VCaP (cell line): Measurements from ENCODE around the gene INPP5F.

Experiments used
- H3K27ac ChIP-seq: fragments of 450-650 bp; 2 replicates; pipeline ENCODE4 v1.5.1; 2017
- TF ChIP-seq, protein P1 (sequence below): fragments of 450-650 bp; conservative IDR thresholded peaks from 2 replicates; pipeline ENCODE4 v1.5.1; 2017; ENCODE audit warnings: mild to moderate bottlenecking, moderate library complexity

The INPP5F gene

DNA sequence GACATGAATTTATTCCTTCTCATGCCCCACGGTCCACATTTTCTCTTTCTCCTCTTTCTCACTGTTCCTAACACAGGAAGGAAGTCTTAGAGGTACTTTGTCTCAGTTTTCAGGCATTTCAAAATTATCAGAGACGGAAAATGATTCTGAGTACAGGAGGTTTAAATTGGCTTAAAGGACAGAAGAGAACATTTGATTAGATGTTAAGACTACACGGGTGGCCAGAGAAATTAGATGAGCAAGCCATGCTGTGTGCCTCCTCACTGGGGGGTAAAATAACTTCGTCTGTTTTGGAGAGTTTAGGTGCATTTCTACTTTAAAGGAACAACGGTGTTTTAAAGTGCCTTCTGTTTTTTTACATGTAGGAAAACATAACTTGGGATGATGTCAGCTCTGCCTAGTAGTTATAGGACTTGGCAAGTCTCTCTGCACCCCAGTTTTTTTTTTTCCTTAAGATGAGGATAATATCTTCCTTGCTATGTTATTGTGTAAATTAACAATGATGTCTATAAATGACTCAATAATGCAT is 79.9 kb downstream of the INPP5F start:
- TF ChIP-seq, protein P1, sequence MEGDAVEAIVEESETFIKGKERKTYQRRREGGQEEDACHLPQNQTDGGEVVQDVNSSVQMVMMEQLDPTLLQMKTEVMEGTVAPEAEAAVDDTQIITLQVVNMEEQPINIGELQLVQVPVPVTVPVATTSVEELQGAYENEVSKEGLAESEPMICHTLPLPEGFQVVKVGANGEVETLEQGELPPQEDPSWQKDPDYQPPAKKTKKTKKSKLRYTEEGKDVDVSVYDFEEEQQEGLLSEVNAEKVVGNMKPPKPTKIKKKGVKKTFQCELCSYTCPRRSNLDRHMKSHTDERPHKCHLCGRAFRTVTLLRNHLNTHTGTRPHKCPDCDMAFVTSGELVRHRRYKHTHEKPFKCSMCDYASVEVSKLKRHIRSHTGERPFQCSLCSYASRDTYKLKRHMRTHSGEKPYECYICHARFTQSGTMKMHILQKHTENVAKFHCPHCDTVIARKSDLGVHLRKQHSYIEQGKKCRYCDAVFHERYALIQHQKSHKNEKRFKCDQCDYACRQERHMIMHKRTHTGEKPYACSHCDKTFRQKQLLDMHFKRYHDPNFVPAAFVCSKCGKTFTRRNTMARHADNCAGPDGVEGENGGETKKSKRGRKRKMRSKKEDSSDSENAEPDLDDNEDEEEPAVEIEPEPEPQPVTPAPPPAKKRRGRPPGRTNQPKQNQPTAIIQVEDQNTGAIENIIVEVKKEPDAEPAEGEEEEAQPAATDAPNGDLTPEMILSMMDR = no peak
- no peak overlapping the region for H3K27ac ChIP-seq

DNA sequence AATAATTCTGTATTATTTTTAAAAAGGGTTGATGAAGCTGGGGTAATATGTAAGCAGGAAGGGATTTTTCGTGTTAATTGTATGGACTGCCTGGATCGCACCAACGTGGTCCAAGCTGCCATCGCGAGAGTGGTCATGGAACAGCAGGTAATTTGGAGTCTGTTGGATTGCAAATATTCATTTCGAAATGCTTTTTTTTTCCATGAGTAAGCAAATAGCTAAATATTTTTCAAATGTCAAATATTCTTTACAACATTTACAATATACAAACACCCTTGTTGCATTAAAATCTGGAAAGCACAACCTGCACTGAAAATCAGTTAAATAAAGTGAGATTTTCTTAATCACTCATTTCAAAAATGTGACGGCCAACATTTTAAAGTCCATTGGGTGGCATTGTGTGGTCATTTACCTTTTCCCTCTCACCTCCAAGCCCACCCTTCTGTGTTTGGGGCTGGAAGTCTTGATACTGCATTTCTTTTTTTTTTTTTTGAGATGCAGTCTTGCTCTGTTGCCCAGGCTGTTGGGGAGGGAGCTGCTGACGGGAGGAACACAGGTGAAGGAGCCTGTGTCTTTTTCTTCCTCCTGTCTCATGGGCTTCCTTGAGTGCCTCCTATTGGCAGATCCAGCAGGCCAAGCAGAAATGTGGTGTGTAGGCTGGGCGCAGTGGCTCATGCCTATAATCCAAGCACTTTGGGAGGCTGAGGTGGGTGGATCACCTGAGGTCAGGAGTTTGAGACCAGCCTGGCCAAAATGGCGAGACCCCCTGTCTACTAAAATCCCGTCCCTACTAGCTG is 80.7 kb downstream of the INPP5F start:
- TF ChIP-seq, protein P1 = no peak
- H3K27ac ChIP-seq = no peak overlapping the region

DNA sequence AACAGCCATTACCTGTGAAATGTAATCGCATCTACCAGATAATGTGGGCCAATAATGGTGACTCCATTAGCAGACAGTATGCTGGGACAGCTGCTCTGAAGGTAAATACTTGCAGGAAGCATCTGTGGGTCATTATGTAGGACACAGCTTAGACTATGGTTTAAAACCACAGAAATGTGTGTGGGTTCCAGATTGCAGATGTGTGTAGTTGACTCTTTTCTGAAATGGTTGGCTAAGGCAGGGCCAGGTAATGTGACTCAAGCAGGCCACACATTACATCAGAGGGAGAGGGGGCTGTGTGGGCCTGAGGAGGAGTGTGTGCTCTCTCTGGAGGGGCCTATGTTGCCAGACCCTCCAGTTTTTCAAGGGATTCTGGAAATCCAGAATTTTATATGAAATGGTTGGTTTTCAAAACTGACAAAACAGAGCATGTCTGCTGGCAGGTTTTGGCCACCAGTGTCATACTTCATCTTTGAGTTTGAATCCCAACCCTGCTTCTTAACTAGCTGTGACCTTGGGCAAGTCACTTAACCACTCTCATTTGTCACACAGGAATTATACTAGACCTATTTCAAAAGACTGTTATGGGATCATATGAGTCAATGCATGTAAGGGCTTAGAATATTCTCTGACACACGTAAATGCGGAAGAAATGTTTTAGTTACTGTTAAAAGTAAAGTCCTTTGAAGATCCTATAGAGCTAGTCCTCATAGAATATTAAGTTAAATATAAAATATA is 82.3 kb downstream of the INPP5F start:
- no peak overlapping the region for H3K27ac ChIP-seq
- TF ChIP-seq, protein P1 = no peak

DNA sequence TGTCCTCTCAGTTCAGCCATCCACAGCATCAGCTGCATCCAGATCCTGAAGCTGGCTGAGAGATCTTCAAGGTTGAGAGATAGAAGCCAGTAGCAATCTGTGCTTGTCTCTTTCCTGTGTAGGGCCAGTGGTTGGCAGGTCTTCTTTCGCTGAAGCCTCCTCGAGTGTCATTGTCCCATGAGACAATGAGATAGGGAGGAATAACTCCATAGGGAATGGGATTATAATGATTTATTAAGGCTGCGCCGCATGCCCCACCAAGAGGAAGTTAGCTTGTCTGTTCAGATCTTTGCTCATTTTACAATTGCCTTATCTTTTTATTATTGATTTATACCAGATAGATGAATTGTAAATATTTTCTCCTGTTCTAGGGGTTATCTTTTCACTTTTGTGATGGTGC is 85.3 kb downstream of the INPP5F start:
- TF ChIP-seq, protein P1 = no peak
- H3K27ac ChIP-seq = no peak overlapping the region

DNA sequence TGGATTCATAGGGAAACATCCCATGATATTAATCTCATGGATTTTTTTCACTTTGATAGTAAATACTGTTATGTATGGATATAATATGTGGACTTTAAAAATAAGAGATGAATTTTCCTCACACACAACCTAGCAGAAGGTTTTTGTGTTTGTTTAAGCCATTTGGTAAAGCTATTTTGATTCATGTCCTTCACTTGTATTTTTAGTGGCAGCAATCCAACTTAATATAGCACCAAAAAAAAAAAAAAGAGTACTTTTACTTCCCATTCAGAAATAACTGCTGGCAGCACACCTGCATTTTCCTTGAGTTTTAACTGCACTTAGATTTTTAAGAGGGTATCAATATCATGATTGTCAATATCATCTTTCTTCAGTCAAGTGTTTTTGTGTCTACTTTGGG is 86.8 kb downstream of the INPP5F start:
- TF ChIP-seq, protein P1 = no peak
- H3K27ac ChIP-seq = no peak overlapping the region

DNA sequence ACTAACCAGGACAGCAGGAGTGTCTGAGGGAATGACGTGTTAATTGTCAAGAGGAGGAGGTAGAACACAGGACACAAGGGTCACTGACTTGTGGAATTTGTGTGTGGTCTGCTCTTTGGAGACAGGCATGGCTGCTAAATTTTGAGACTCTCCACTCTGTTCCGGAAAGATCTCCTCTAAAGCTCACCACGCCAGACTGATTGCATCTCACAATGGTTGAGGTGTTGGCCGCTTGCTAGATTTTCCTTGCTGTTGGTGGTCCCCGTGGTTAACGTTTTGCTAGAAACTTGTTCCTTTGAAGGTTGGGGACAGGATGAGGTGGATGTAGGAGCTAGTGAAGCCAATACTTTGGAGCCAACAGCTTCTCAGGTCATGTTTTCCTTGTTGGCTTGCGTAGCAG is 89.8 kb downstream of the INPP5F start:
- TF ChIP-seq, protein P1 = no peak
- no peak overlapping the region for H3K27ac ChIP-seq
